Right atrium auricular region (tissue), 2 donors: ENCODE results near the gene TOP3B. TPM values are rescaled to one million over a fixed set of nuclear protein-coding genes. Genes with fewer than 3 reads are reported as not detected.

Experiments used
- DNase-seq: peaks from one replicate; pipeline ENCODE4 v3.0.0-alpha.2; 2019; ENCODE audit warnings: low spot score
- H3K27ac ChIP-seq, 2 donors: fragments of 200-600 bp; sonication (generic); 1 replicate in 1 of 2; 2 replicates in 1 of 2; pipeline ENCODE4 v1.5.1; 2016 to 2019
- H3K27me3 ChIP-seq, 2 donors: fragments of 200-600 bp; sonication (generic); one replicate each; pipeline versions ENCODE4 v1.5.1 to v1.6.0; 2017 to 2019
- H3K36me3 ChIP-seq: fragments of 200-600 bp; sonication (generic); one replicate; pipeline ENCODE4 v1.5.1; 2016
- H3K4me1 ChIP-seq, 2 donors: fragments of 200-600 bp; sonication (generic); one replicate each; pipeline versions ENCODE4 v1.5.1 to v1.6.0; 2017 to 2019
- H3K4me3 ChIP-seq, 2 donors: fragments of 200-600 bp; sonication (generic); 1 replicate in 1 of 2; 2 replicates in 1 of 2; pipeline ENCODE4 v1.5.1; 2017 to 2019; ENCODE audit warnings: mild to moderate bottlenecking in 1 of 2, moderate library complexity in 1 of 2
- H3K9me3 ChIP-seq, 2 donors: fragments of 200-600 bp; sonication (generic); one replicate each; pipeline ENCODE4 v1.5.1; 2019
- total RNA-seq, 2 donors: library from RNA; depleted of rRNA; stranded (reverse); fragments of >200 nt; gene quantifications; one replicate each; pipeline ENCODE4 v1.1.0, GENCODE V29; 2016
- TF ChIP-seq, protein P1 (sequence below), 2 donors: fragments of 200-600 bp; sonication (generic); IDR thresholded peaks; one replicate each; pipeline ENCODE4 v1.5.1; 2019; ENCODE audit warnings: antibody characterized with exemption in 2 of 2

The TOP3B gene
- total RNA-seq, 2 donors from 2014 or later = 11.5 to 12.3 TPM

DNA sequence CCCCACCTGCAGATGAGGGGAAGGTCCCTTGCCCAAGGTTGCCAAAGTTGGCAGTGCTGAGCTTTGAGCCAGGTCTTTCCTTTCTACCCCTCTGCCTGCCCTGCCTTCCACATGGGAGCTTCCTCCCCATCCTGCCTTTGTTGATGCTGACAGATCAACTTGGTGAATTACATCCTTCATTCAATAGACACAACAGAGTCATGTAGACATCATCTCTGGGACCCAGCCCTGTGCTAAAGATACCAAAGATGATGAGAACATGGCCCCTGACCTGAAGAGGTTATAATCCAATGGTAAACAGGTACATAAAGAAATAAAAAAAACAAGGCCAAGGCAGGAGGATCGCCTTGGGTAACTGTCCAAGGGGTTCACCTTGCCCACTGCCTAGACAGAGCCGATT lies 72.7 kb downstream of the TOP3B start:
- TF ChIP-seq, protein P1, sequence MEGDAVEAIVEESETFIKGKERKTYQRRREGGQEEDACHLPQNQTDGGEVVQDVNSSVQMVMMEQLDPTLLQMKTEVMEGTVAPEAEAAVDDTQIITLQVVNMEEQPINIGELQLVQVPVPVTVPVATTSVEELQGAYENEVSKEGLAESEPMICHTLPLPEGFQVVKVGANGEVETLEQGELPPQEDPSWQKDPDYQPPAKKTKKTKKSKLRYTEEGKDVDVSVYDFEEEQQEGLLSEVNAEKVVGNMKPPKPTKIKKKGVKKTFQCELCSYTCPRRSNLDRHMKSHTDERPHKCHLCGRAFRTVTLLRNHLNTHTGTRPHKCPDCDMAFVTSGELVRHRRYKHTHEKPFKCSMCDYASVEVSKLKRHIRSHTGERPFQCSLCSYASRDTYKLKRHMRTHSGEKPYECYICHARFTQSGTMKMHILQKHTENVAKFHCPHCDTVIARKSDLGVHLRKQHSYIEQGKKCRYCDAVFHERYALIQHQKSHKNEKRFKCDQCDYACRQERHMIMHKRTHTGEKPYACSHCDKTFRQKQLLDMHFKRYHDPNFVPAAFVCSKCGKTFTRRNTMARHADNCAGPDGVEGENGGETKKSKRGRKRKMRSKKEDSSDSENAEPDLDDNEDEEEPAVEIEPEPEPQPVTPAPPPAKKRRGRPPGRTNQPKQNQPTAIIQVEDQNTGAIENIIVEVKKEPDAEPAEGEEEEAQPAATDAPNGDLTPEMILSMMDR (IDR thresholded peaks at IDR 0.05) = no peak
- no peak overlapping the region for H3K27ac ChIP-seq
- H3K4me3 ChIP-seq = no peak overlapping the region
- no peaks in the 10 kb centered on the region for H3K27me3 ChIP-seq
- no peaks in the 10 kb centered on the region for H3K9me3 ChIP-seq
- DNase-seq = no peak
- H3K36me3 ChIP-seq = no peaks in the 10 kb centered on the region
- H3K4me1 ChIP-seq = no peaks in the 10 kb centered on the region

DNA sequence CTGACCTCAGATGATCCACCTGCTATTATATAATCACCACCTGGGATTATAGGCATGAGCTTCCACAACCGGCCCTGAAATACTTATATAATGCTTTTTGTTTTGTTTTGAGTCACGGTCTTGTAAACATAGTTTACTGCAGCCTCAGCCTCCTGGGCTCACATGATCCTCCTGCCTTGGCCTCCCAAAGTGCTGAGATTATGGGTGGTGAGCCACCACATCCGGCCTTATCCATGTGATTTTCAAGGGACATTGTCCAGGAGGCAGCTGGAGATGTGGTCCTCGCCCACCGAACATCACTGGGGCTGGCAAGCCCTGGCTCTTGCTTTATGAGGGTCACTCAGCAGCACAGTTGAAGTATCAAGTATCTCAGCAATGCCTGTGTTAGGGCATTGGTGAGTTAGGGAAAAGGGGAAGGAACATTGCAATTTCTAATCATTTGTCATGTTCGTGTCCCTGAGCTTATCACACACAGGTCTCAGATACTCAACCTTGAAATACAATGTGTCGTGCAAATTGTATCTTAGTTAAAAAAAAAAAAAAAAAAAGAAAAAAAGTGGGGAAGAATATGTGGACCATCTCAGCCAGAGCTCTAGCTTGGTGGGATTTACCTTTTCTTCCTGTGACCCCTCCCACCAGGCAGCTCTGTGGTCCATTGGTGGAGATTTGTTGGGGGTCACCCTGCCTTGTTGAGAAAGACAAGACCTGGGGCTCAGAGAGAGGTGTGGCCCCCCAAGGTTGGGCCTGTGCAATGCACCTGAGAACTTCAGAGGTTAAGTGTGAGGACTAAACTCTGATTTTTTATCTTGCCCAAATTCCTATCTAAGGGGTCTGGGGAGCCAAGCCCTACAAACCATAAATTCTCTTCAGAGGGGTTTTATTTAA lies 74.7 kb downstream of the TOP3B start:
- no peak overlapping the region for H3K4me3 ChIP-seq
- H3K27ac ChIP-seq = no peak overlapping the region
- DNase-seq = no peak
- no peaks in the 10 kb centered on the region for H3K9me3 ChIP-seq
- no peaks in the 10 kb centered on the region for H3K27me3 ChIP-seq
- no peaks in the 10 kb centered on the region for H3K4me1 ChIP-seq
- no peaks in the 10 kb centered on the region for H3K36me3 ChIP-seq
- TF ChIP-seq, protein P1 (IDR thresholded peaks at IDR 0.05) = no peak

Other genes starting within 250 kb of the TOP3B start
- gene YPEL1, start 247.0 kb downstream of the TOP3B start, total RNA-seq = 10 to 100 TPM in 1 of 2 donors, 1 to 10 TPM in 1; 5.0 to 11.5 TPM
- gene MAPK1, start 115.1 kb downstream of the TOP3B start, total RNA-seq = 10 to 100 TPM; 39.7 to 42.6 TPM
- gene PPM1F, start 29.9 kb downstream of the TOP3B start, total RNA-seq = 10 to 100 TPM; 17.0 to 29.6 TPM